Embryonic facial prominence (tissue), 1 donor: ENCODE data around the gene TANK.

Source experiments
- DNase-seq: peaks from one replicate; pipeline ENCODE4 v3.0.0-alpha.2; 2016; ENCODE audit errors: extremely low spot score

Gene TANK

DNA sequence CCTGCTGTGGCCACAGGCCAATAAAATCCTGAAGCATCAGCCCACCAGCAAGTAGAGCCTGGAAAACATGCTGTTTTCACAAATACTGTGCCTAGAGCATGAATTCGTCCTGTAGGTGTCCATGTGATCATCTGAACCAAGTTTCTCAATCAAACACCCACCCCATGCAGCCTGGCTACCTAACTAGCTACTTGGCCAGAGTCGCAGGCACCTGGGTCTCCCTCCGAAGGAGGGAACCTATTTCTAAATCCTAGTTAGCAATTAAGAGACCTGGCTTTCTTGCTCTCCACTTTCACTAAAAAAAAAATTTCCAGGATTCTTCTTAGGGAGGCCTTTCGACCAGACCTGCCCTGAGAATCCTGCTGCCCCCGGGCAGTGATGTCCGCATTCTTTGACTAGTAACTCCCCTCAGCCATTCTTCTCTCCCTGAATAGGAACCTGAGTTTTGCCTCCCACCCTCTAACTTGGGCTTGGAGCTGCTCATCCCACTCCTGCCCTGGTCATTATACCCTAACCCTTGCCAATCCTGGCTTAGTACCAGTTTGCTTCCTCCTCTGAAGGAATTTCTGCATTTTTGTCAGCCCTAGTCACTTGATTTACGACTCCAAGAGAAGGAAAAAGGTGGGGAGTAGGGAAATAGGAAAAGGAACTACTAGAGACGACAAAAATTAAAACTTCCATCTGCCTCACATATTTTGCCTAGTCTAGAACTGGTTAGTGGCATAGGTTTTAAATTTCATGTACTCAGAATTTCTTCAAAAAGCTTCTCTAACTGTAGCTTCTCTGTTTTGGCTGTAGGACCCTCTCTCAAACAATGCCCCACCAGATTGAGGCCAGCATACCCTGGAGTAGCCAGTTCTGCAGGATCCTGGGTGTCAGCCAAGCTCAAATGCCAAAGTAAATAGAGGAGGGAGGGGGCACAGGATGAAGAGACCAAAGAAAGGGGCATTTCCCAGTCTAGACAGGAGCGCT is 25.4 kb upstream of the TANK start:
- DNase-seq, result no peak

DNA sequence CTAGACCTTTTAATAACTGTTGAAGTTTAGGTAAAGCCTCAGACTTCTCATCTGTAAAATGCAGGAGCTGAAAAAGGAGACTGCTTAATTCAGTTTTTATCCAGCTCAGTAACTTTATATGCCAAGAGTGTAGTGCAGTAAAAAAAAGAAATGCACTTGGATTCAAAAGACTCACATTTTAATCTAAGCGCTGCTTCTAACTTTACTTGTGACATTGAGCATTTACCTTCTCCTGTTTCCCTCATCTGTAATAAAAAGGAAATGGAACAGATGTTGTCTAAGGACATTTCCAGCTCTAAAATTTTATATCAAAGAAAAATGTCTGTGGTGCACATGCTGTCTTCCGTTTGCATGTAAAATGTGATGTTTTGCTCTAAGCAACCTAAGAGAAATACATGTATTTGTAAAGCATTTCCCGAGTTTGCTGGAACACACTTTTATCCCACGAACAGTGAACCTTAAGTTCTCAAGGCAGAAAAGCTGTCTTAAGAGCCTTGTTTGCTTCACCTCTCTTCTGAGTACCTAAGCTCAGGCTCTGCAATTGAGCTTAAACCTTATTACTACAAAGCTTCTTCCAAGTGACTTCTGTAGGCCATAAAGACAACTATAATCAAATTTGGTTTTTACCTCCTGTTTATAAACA is 24.2 kb upstream of the TANK start:
- DNase-seq, result no peak

DNA sequence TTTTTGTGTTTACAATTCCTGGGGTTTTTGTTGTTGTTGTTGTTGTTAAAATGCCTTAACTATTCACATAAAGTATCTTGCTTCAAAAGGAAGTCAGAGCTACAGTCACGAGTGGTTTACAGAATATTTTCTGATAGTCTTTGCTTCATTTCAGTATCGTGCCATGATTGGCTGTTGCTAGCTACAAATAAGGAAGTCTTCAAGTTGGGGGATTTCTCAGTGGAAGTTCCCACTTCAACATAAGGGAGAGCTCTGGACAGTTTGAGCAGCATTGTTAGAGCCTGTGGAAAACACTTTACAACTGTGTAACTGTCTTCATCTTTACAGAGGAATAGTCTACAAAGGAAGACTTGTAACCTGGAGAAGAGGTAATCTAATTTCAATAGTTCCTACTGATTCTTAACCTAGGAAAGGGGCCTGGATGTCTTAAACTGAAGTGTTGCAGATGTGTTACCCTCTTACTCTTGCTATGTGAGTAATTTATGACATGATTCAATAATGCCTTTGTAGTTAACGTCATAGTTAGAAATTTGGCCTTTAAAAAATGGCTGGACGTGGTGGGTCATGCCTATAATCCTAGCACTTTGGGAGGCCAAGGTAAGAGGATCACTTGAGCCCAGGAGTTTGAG is 23.4 kb upstream of the TANK start:
- DNase-seq, result no peak

DNA sequence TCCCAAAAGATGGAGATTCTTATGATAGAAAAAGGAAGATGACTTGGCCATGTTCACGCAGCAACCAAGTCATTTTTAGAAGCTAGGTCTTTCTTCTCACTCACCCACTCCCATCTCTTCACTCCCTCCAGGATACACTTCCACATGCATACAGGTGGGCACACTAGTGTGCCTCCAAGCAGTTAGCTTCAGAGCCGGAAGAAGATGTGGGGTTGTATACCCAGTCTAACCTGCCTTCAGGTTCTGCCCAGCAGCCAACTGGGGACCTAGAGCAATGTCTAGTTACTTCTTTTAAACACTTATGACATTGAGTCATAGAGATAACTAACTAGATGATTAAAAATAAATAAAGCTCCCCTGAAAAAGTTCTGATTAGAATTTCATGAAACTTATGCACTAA is 21.8 kb upstream of the TANK start:
- DNase-seq, result no peak

DNA sequence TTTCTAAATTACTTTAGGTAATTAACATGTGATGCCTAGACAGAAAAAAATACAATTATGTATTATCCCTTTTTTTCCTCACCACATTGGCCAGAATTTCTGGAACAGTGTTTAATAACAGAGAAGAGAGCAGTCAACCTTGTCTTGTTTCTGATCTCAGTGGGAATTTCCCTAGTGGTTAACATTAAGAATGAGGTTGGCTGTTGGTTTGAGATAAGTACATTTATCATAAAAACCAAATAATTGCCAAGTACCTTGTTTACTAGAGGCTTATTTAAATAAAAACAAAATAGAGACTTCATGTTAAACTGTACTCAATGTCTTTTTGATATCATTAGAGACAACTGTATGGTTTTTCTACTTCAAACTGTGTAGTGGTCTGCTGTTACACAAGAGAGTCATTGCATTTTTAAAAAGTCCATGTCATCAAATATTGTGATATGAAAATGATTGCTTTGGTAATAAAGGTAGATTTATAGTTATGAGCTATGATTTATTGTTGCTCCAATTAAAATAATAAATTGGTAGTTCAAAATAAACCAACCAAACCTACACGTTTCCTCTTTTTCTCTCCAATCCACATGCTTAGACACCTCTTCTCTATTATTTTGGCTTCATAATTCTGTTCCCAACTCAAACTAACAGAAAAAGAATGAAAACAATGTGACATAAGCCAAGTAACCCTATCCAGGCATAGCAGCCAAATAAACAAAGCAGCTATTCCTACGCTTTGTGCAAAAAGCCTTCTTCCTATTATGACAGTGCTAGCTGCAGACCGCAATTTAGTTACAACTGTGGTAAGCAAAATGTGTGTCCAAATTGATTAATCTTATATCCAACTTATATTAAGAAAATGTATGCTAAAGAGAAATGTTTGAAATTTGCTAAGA is 20.9 kb upstream of the TANK start:
- DNase-seq, result no peak

DNA sequence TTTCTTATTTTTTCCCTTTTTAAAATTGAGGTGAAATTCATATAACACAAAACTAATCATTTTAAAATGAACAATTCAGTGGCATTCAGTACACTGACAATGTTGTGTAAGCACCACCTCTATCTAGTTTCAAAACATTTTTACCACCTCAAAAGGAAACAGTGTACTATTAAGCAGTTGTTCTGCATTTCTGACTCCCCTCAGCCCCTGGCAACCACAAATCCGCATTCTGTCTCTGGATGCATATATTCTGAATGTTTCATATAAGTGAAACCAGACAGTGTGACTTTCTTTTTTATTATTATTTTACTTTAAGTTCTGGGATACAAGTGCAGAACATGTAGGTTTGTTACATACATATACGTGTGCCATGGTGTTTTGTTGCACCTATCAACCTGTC is 19.2 kb upstream of the TANK start:
- no peak for DNase-seq

DNA sequence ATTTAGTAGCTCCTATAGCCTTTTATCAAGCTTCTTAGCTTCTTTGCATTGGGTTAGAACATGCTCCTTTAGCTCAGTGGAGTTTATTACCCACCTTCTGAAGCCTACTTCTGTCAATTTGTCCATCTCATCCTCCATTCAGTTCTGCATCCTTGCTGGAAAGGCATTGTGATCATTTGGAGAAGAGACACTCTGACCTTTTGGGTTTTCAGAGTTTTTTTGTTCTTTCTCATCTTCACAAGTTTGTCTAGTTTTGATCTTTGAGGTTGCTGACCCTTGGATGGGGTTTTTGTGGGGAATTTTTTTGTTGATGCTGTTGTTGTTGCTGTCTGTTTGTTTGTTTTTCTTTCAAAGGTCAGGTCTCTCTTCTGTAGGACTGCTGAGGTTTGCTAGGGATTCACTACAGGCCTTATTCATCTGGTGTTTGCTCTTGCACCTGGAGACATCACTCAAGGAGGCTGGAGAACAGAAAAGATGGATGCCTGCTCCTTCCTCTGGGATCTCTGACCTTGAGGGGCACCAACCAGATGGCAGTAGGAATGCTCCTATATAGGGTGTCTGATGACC is 13.9 kb upstream of the TANK start:
- no peak for DNase-seq

DNA sequence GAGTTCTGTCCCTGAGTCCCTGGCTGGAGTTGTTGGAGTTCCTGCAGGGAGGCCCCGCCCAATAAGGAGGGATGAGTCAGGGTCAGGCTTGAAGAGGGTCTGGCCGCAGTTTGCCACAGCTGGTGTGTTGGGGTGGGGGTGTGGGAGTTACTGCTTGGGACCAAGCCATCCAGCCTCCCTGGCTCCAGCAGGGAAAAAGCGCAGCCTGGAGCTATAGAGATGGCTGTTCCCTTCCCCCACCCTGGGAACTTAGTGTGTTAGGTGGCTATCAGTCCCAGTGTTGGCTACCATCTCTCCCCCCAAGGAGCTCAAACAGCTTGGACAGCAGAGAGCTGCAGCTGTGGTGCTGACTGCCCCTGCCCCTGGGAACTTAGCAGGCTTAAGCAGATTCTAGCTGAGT is 13.2 kb upstream of the TANK start:
- no peak for DNase-seq

DNA sequence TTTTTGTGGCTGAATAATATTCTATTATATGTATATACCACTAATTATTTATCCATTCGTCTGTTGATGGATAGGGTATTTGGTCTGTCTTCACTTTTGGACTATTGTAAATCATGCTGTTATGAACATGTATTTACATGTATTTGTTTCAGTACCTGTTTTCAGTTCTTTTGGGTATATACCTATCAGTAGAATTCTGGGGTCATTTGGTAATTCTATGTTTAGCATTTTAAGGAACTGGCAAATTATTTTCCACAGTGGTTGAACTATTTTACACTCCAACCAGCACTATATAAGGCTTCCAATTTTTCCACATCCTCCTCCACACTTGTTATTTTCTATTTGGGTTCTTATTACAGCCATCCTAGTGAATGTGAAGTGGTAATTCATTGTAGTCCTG is 12.4 kb upstream of the TANK start:
- DNase-seq, result no peak

DNA sequence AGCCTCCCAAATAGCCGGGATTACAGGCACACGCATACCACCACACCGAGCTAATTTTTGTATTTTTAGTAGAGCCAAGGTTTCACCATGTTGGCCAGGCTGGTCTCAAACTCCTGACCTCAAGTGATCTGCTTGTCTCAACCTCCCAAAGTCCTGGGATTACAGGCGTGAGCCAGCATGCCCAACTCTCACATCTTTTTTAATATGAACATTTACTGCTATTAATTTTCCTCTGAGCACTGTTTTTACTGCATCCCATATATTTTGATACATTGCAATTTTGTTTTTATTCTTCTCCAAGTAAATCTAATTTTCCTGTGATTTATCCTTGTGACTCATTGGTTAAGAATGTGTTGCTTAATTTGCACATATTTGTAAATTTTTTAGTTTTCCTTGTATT is 9.5 kb upstream of the TANK start:
- DNase-seq, result no peak

DNA sequence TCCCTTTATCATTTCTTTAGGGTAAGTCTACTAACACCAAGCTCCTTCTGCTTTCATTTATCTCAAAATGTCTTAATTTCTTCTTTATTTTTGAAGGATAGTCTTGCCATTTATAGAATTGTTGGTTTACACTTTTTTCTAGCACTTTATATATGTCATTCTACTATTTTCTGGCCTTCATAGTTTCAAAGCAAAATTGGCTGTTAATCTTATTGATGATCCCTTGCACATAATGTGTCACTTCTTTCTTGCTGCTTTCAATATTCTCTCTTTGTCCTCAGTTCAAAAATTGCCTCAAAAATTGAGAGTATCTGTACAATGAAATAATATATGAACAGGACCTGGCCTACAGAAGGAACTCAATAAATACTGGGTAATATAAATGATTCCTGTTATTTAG is 7.9 kb upstream of the TANK start:
- DNase-seq, result no peak

DNA sequence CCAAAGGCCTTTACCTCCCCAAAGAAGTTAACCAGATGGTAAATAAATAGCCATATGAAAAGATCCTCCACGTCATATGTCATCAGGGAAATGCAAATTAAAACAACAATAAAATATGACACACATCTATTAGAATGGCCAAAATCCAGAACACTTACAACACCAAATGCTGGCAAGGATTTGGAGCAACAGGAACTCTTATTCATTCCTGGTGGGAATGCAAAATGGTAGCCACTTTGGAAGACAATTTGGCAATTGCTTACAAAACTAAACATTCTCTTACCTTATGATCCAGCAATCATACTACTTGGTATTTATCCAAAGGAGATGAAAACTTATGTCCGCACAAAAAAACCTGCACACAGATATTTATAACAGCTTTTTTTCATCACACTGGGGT is 1.3 kb upstream of the TANK start:
- no peak for DNase-seq

DNA sequence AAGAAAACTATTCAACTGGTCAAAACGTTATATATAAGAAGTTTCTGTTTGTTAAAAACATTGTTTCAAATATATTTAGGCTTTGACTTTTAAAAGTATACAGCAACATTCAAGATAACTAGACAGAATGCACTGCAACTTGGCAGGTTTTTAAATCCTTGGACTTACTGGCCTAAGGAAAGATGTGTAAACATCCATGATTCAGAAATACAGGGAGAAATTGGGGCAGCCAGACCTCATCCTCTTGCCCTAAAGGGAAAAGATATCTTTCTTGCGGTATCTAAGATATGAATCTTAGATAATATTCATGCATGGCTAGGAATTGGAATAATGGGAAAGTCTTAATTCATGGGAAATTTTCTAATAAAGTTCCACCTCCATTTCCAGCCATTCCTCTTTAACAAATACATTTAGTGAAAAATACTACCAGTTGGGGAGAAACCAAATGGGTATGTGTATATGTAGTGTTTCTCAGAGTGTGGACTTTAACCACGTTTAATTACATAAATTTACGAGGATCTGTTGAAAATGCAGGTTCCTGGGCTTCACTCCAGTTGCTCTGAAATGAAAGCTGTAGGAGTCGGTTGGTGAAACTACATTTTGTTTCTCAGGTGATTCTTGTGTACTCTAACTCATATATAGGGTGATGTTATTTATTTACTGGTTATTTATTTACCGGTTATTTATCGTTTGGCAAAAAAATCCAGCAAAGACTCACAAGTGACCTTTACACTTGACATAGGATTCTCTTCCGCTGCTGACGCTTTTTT is 587 bp upstream of the TANK start:
- DNase-seq, result no peak

DNA sequence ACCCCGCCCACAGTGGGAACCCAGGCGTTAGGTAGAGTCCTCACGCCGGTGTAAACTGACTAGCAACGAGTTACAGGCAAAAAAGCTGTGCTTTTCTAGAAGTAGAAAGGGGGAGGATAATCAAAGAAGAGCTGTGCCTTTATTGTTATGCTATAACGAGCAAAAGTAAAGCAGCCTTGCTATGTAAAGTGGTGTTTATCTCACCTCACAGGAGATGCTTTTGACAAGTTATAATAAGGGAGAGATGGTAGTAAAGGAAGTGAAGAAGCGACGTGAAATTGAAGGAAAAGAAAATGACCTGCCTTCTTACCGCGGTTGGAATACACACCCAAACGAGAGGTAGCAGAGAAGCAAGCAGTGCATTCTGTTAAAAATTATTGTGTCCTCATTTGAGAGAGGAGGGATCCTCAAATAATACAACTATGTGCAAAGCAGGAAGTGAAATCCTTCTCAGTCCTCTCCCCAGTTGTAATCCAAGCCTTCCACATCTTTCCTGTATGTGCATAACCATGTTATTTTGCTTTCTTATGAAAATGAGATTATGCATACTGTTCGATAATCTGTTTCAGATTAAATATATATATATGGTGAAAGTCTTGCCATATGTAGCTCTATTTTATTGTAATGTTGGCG is 962 bp downstream of the TANK start:
- no peak for DNase-seq

DNA sequence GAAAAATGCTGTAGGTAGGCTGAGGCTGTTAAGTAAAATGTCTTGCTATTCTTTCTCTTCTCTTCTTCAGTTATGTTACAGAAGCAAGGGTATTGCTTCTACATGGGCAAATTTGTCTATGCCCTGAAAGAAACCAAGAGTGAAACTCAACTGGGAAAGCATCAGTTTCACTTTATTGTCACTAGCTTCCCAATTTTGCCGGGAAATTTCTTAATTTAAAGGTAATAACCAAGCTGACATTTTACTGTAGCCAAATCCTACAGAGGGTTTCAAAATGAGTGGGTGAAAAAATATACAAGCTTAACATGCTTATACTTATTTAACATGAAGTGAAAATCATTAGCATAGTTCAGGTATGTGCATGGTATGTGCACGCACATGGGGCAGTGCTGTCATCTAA is 3.2 kb downstream of the TANK start:
- DNase-seq, result no peak

DNA sequence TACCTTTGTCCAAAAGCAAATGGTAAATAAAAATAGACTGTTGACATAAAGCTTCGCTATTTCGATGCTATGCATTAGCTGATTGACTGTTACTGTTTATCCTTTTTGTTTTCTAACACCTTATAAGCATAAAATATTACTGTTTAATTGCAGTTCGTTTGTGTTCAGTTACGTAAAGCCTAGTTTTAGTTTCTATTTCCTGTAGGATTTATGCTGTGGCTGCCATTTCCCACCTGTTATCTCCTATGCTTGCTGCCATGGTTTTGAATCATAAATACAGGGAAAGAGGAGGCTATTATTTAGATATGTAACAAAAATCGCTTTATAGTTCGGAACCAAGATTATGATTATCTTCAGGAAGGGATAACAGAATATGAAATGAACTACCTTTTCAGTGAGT is 3.9 kb downstream of the TANK start:
- DNase-seq, result no peak

DNA sequence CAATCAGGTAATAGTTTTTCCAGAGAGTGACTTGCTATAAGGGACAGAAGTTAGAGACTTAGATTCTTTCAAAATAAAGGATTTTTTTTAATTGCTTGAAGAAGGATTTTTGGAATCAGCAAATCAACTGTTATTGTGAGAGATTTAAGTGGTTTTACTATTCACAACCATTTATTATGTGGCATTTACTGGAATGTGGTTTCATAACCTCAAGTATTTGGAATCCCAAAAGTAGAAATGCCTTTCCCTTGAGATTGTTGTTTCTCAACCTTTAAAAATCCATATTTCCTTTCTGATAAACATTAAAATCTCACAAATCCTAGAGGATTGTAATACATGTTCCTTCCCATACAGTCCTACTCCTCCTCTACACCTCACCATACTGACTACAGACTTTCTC is 5.0 kb downstream of the TANK start:
- no peak for DNase-seq

DNA sequence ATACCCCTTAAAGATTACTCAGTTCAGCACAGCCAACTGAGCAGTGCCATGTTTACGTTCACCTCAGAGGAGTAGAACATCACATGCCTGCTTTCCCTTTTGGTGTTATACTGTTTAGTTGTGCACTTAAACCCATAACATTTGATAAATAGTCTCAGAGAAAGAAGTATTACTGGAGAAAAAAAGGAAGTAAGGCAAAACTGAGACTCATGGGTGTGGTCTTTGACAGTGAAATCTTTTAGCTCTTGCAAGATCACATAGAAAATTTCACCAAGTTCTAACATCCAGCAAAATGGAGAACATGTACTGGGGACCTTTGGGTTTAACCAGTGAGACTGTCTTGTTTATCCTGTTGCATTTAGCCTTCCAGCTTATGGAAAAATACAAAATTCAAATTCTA is 5.6 kb downstream of the TANK start:
- no peak for DNase-seq

DNA sequence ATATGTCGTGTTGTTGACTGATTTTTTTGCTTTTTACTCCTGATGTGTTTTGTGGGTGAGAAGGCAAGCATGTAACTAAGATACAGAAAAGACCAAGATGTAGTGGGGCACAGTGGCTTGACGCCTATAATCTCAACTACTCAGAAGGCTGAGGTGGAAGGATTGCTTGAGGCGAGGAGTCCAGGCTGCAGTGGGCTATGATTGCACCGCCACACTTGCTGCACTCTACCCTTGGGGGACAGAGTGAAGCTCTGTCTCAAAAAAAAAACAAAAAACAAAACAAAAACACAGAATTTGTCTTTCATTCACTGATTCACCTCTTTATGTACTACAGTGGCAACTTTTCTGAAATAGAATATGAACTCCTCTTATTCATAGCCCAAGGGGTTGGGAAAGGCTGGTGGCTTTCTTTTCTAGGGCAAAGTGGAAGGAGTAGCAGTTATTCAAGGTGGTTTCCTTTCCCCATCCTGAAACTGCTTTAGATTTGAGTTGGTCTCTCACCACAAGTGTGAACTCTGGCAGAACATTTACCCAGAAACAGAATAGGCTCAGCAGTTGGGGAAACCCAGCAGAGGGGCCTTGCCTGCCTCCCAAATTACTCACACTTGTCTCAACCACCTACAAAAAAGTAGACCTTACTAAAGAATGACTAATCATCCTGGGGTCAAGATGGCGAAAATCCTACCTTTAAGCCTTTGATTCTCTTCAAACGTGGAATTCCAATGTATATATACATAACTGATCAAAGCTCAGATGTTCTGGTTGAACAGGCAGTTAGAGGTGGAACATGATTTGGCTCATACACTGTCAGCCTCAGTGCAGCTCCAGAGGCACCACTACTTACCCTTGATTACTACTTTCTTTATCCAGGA is 6.5 kb downstream of the TANK start:
- no peak for DNase-seq
